Measurements from ENCODE around the gene DLGAP4. TPM values are rescaled to one million over a fixed set of nuclear protein-coding genes. Genes with fewer than 3 reads are reported as not detected.

The DLGAP4 gene
- total RNA-seq, 2 donors from 2014 or later, result 62.9 to 78.2 TPM

DNA sequence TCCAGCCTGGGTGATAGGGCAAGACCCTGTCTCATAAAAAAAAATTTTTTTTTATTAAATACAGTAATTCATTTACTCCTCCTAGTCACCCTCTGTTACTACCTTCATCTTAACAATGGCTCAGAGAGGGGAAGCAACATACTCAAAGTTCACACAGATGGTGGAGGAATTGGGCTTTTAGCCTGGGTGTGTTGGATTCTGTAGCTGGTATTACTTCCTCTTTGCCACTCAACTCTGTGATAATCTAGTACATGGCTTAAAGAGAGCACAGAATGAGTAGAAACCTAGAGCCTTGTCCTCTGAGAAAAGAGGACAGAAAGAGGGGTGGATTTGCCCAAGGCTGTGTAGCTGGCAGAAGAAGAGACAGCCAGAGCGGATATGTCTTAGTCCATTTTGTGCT is 96.6 kb downstream of the DLGAP4 start:
- H3K36me3 ChIP-seq (ENCODE audit: control insufficient read depth, insufficient read depth, low read length), result no peaks in the 10 kb centered on the region
- Mint-ChIP-seq H3K9me3 (peaks cover 4% of the 10 kb centered on the region), H3K27me3 (ENCODE audit: insufficient read depth) (peaks cover 10% of the 10 kb centered on the region), H3K27ac (no peak overlapping the region), H3K4me1 (peaks cover 6% of the 10 kb centered on the region), H3K4me3 (no peak overlapping the region), H3K36me3 (ENCODE audit: low read depth) (no peaks in the 10 kb centered on the region)
- no peak overlapping the region for H3K9ac ChIP-seq (ENCODE audit: extremely low read depth, low read length, poor library complexity, severe bottlenecking)
- no peaks in the 10 kb centered on the region for H3K27me3 ChIP-seq (ENCODE audit: control insufficient read depth, insufficient read depth, low read length, poor library complexity, severe bottlenecking)
- H3K4me3 ChIP-seq (ENCODE audit: low read length), result no peak overlapping the region
- peaks cover 4% of the 10 kb centered on the region for H3K4me1 ChIP-seq (ENCODE audit: control insufficient read depth, insufficient read depth, low read length)
- H3K9me3 ChIP-seq (ENCODE audit: control insufficient read depth, low read length), result peaks cover 7% of the 10 kb centered on the region
- H3K27ac ChIP-seq (ENCODE audit: low read depth, low read length), result no peak overlapping the region
- WGBS, 2 experiments (ENCODE audit: insufficient coverage in 1 of 2, insufficient read length in 1 of 2), result 97 to 100% methylated on average over 1 of the region's 1 CpG
- TF ChIP-seq, protein P1, sequence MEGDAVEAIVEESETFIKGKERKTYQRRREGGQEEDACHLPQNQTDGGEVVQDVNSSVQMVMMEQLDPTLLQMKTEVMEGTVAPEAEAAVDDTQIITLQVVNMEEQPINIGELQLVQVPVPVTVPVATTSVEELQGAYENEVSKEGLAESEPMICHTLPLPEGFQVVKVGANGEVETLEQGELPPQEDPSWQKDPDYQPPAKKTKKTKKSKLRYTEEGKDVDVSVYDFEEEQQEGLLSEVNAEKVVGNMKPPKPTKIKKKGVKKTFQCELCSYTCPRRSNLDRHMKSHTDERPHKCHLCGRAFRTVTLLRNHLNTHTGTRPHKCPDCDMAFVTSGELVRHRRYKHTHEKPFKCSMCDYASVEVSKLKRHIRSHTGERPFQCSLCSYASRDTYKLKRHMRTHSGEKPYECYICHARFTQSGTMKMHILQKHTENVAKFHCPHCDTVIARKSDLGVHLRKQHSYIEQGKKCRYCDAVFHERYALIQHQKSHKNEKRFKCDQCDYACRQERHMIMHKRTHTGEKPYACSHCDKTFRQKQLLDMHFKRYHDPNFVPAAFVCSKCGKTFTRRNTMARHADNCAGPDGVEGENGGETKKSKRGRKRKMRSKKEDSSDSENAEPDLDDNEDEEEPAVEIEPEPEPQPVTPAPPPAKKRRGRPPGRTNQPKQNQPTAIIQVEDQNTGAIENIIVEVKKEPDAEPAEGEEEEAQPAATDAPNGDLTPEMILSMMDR (conservative IDR thresholded peaks at IDR 0.05), result no peak
- DNase-seq, result no peak

DNA sequence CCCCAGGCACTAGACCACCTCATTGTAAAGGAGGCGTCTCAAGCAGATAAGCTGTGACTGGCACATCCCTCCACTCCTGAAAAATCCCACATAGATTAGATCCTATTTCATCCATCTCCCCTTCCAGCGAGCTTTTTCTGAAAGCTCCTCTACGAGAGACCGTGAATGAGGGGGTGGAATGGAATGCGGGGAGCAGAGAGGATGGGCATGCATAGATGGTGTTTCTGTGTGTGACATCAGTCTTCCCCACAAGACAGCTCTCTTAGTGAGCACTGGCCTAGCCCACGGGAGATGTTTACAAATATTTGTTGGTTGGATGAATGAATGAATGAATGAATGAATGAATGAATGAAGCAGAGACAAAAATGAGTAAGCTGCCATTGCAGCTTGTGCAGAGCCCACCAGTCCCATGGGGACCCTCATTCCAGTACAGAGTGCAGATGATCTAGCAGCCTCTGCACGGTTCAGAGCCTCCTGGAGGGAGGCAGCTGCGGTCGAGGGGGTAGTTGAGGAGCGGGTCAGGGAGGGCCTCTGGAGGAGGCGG is 98.4 kb downstream of the DLGAP4 start:
- Histone ChIP-seq H3K9ac (ENCODE audit: extremely low read depth, low read length, poor library complexity, severe bottlenecking) (no peak overlapping the region), H3K4me1 (ENCODE audit: control insufficient read depth, insufficient read depth, low read length) (peaks cover 6% of the 10 kb centered on the region), H3K9me3 (ENCODE audit: control insufficient read depth, low read length) (peaks cover 7% of the 10 kb centered on the region), H3K27me3 (ENCODE audit: control insufficient read depth, insufficient read depth, low read length, poor library complexity, severe bottlenecking) (no peaks in the 10 kb centered on the region), H3K4me3 (ENCODE audit: low read length) (no peak overlapping the region), H3K27ac (ENCODE audit: low read depth, low read length) (no peak overlapping the region), H3K36me3 (ENCODE audit: control insufficient read depth, insufficient read depth, low read length) (no peaks in the 10 kb centered on the region)
- peaks cover 10% of the 10 kb centered on the region for H3K27me3 Mint-ChIP-seq (ENCODE audit: insufficient read depth)
- TF ChIP-seq, protein P1 (conservative IDR thresholded peaks at IDR 0.05), result no peak
- DNase-seq, result no peak
- peaks cover 10% of the 10 kb centered on the region for H3K4me1 Mint-ChIP-seq
- H3K9me3 Mint-ChIP-seq, result peaks cover 4% of the 10 kb centered on the region
- H3K27ac Mint-ChIP-seq, result no peak overlapping the region
- WGBS, 2 experiments (ENCODE audit: insufficient coverage in 1 of 2, insufficient read length in 1 of 2), result 92% methylated on average over 9 to 11 of the region's 11 CpGs
- H3K36me3 Mint-ChIP-seq (ENCODE audit: low read depth), result no peaks in the 10 kb centered on the region
- no peak overlapping the region for H3K4me3 Mint-ChIP-seq

DNA sequence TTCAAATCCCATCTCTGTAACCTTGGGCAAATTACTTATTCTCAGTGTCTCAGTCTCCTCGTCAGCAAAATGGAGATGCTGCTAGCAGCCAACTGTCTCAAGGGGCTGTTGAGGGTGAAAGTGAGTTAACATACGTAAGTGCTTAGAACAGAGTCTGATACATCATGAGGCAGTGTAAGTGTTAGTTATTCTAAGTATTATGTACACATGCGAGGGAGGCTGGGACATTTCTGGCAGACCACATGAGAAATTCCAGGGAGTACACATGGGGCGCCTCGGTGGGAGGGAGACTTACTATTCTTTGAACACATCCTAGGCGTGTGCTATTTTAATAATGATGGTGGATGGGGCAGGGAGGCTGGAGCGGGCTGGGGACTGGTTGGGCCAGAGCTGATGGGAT is 99.1 kb downstream of the DLGAP4 start:
- Mint-ChIP-seq H3K27me3 (ENCODE audit: insufficient read depth) (peaks cover 11% of the 10 kb centered on the region), H3K9me3 (peaks cover 4% of the 10 kb centered on the region), H3K36me3 (ENCODE audit: low read depth) (no peaks in the 10 kb centered on the region), H3K4me1 (peaks cover 10% of the 10 kb centered on the region), H3K27ac (no peak overlapping the region), H3K4me3 (no peak overlapping the region)
- Histone ChIP-seq H3K4me1 (ENCODE audit: control insufficient read depth, insufficient read depth, low read length) (peaks cover 6% of the 10 kb centered on the region), H3K9ac (ENCODE audit: extremely low read depth, low read length, poor library complexity, severe bottlenecking) (no peak overlapping the region), H3K27ac (ENCODE audit: low read depth, low read length) (no peak overlapping the region), H3K9me3 (ENCODE audit: control insufficient read depth, low read length) (peaks cover 7% of the 10 kb centered on the region), H3K4me3 (ENCODE audit: low read length) (no peak overlapping the region), H3K36me3 (ENCODE audit: control insufficient read depth, insufficient read depth, low read length) (no peaks in the 10 kb centered on the region), H3K27me3 (ENCODE audit: control insufficient read depth, insufficient read depth, low read length, poor library complexity, severe bottlenecking) (no peaks in the 10 kb centered on the region)
- no peak for DNase-seq
- TF ChIP-seq, protein P1 (conservative IDR thresholded peaks at IDR 0.05), result no peak
- WGBS, 2 experiments (ENCODE audit: insufficient coverage in 1 of 2, insufficient read length in 1 of 2), result 96 to 97% methylated on average over 7 of the region's 7 CpGs

Measured in endodermal cell (in vitro differentiated cells).